K562 (cell line): ENCODE measurements around the gene WARS2.

Experiments
- ATF6 ChIP-seq: sonication (generic); formaldehyde crosslinking; IDR thresholded peaks from 2 replicates; pipeline ENCODE4 v1.4.0; 2020; ENCODE audit warnings: mild to moderate bottlenecking, missing genetic modification reagents
- CBX8 ChIP-seq: fragments of 200-600 bp; sonication (generic); IDR thresholded peaks from 2 replicates; pipeline ENCODE4 v1.6.1; 2012; ENCODE audit warnings: borderline replicate concordance, mixed run types, low read depth, mild to moderate bottlenecking, moderate library complexity, mixed read lengths, low read length, control low read depth, inconsistent platforms; ENCODE audit not compliant: poor library complexity, severe bottlenecking; ENCODE audit errors: extremely low read depth
- CTCF ChIP-seq, 3 experiments: IDR thresholded peaks in 2 of 3; conservative IDR thresholded peaks in 1 of 3; 2 replicates each; pipeline ENCODE4 v1.5.1; 2011 to 2012; ENCODE audit warnings: low read length in 3 of 3, mild to moderate bottlenecking in 3 of 3, control low read depth in 2 of 3, improper control_type of control experiment in 1 of 3, inconsistent platforms in 1 of 3, low read depth in 1 of 3, mixed read lengths in 1 of 3, moderate library complexity in 1 of 3; ENCODE audit not compliant: insufficient read depth in 2 of 3
- ELF1 ChIP-seq: fragments of 200-800 bp; sonication (Bioruptor generic); IDR thresholded peaks from 2 replicates; pipeline ENCODE4 v1.6.1; 2016; ENCODE audit warnings: missing genetic modification characterization, missing compliant biosample characterization
- EP300 ChIP-seq: IDR thresholded peaks from 2 replicates; pipeline ENCODE4 v1.6.1; 2012; ENCODE audit warnings: low read length, improper control_type of control experiment
- ERF ChIP-seq: fragments of 450-650 bp; formaldehyde crosslinking; IDR thresholded peaks from 2 replicates; pipeline ENCODE4 v1.4.0; 2020; ENCODE audit warnings: mild to moderate bottlenecking, mixed read lengths
- RBM15 ChIP-seq: fragments of 200-400 bp; formaldehyde crosslinking; IDR thresholded peaks from 2 replicates; pipeline ENCODE4 v1.6.1; 2018; ENCODE audit warnings: mild to moderate bottlenecking, low read length, moderate library complexity; ENCODE audit not compliant: insufficient read depth
- SOX6 ChIP-seq: fragments of 450-650 bp; IDR thresholded peaks from 2 replicates; pipeline ENCODE4 v1.6.1; 2014; ENCODE audit warnings: mild to moderate bottlenecking
- ZNF79 ChIP-seq: fragments of 250-450 bp; sonication (Bioruptor Pico); IDR thresholded peaks from 2 replicates; pipeline ENCODE4 v1.4.0; 2020; ENCODE audit warnings: low read depth, mild to moderate bottlenecking, moderate library complexity

DNA sequence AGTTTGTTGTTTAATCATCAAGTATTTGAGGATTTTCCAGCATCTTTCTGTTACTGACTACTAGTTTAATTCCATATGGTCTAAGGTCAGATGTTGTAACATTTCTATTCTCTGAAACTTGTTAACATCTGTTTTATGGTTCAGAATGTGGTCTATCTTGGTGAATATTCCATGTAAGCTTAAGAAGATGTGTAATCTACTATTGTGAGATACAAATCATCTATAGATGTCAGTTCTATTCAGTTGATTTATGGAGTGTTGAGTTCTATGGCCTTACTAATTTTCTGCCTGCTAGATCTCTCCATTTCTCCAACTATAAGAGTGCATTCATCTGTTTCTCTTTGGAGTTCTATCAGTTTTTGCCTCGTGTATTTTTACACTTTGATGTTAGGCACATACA, 31.5 kb downstream of the WARS2 start:
- TF ChIP-seq EP300 (no peak), CBX8 (no peak), SOX6 (no peak), ELF1 (tag) (no peak), CTCF (IDR thresholded peaks at IDR 0.05 in 2 of 3, conservative IDR thresholded peaks at IDR 0.05 in 1 of 3; ENCODE audit: insufficient read depth in 2 of 3, low read depth in 1 of 3, low read length in 3 of 3) (no peak), RBM15 (no peak), ERF (CRISPR knock-in tag) (no peak), ZNF79 (CRISPR knock-in tag) (no peak), ATF6 (CRISPR knock-in tag) (no peak)
